Fibroblast of the aortic adventitia (primary cell): ENCODE measurements around the gene GP2. TPM values are rescaled to one million over a fixed set of nuclear protein-coding genes. Genes with fewer than 3 reads are reported as not detected.

Source experiments
- DNase-seq: peaks from one replicate; pipeline ENCODE4 v3.0.0-alpha.2; 2010; ENCODE audit warnings: low read depth
- H3K4me3 ChIP-seq: 2 replicates; pipeline ENCODE4 v1.5.1; 2011; ENCODE audit warnings: low read depth, mild to moderate bottlenecking, control low read depth, low read length, moderate library complexity
- total RNA-seq: library from RNA; depleted of rRNA; stranded (reverse); fragments of >200 nt; gene quantifications from 2 replicates; pipeline ENCODE4 v1.2.3, GENCODE V29; 2012; ENCODE audit warnings: low replicate concordance
- TF ChIP-seq, protein P1 (sequence below): IDR thresholded peaks from 2 replicates; pipeline ENCODE4 v1.5.1; 2011; ENCODE audit warnings: mild to moderate bottlenecking, low read length, control low read depth, inconsistent platforms; ENCODE audit not compliant: insufficient read depth

GP2 gene
- total RNA-seq, 1 donor, result not detected

GRCh38 chr16:20347666-20348364, 20.5 kb upstream of the GP2 start:
- H3K4me3 ChIP-seq, result no peak overlapping the region
- TF ChIP-seq, protein P1, sequence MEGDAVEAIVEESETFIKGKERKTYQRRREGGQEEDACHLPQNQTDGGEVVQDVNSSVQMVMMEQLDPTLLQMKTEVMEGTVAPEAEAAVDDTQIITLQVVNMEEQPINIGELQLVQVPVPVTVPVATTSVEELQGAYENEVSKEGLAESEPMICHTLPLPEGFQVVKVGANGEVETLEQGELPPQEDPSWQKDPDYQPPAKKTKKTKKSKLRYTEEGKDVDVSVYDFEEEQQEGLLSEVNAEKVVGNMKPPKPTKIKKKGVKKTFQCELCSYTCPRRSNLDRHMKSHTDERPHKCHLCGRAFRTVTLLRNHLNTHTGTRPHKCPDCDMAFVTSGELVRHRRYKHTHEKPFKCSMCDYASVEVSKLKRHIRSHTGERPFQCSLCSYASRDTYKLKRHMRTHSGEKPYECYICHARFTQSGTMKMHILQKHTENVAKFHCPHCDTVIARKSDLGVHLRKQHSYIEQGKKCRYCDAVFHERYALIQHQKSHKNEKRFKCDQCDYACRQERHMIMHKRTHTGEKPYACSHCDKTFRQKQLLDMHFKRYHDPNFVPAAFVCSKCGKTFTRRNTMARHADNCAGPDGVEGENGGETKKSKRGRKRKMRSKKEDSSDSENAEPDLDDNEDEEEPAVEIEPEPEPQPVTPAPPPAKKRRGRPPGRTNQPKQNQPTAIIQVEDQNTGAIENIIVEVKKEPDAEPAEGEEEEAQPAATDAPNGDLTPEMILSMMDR, result no peak
- DNase-seq, result no peak

DNA sequence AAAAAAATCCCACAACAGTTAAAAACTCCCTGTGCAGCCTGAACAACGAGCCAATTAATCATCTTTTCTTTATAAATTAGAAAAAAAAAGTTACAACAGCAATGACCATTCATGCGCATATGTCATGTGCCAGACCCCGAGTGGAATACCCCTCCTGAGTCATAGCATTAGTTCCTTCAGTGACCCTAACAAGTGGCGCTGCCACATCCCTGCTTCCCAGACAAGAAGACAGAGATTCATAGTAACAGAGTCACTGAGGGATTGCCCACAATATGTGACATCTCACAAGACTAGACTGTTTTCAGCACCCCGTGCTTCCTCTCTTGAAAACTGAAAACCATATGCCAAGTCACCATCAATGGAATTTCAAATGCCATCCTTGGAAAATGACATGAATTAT, 17.3 kb upstream of the GP2 start:
- TF ChIP-seq, protein P1, result no peak
- DNase-seq, result no peak
- no peak overlapping the region for H3K4me3 ChIP-seq

GRCh38 chr16:20339744-20340143, 12.4 kb upstream of the GP2 start:
- H3K4me3 ChIP-seq, result no peak overlapping the region
- TF ChIP-seq, protein P1, result no peak

GRCh38 chr16:20336955-20337354, 9.6 kb upstream of the GP2 start:
- no peak for DNase-seq
- TF ChIP-seq, protein P1, result no peak
- no peak overlapping the region for H3K4me3 ChIP-seq

More at GRCh38 chr16:20339744-20340143, 12.4 kb upstream of the GP2 start:
- DNase-seq, result no peak

GRCh38 chr16:20334396-20334795, 7.1 kb upstream of the GP2 start:
- DNase-seq, result no peak
- TF ChIP-seq, protein P1, result no peak
- H3K4me3 ChIP-seq, result no peak overlapping the region

DNA sequence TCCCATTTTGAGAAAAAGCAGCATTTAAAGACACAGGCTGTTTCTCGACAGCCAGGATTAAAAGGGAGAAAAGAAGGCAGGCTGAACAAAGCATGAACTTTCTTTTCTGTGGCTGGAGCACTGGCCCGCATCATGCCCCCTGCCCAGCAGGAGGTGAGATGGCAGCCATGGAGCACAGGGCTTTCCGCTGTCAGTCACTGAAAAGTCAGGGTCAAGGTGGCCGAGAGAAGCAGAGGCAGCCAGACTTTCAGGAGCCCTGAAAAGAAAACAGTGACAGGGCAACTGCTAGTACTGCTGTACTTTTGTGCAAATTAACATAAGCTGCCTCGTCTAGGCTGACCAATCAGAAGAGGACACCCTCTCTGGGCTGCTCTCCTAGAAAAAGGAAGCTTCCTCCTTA, 5.8 kb upstream of the GP2 start:
- DNase-seq, result no peak
- H3K4me3 ChIP-seq, result no peak overlapping the region
- TF ChIP-seq, protein P1, result no peak

DNA sequence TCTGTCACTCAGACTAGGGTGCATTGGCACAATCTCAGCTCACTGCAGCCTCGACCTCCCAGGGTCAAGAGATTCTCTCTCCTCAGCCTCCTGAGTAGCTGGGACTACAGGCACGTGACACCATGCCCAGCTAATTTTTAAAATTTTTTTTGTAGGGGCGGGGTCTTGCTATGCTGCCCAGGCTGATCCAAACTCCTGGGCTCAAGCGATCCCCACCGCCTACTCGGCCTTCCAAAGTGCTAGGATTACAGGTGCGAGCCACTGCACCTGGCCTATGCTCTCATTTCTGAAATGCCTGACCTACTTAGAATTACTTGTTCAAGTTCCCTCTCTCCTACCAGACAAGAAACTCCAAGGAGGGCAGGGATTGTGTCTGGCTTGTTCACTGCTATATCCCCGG, 5.1 kb upstream of the GP2 start:
- DNase-seq, result no peak
- no peak overlapping the region for H3K4me3 ChIP-seq
- TF ChIP-seq, protein P1, result no peak
